ENCODE results near the gene UCK2. TPM values are rescaled to one million over a fixed set of nuclear protein-coding genes. Genes with fewer than 3 reads are reported as not detected.

UCK2 gene
- total and polyA plus RNA-seq, 2 of the 8 experiments (the other 6 are each of a cell fraction or from before 2014, with no cell fraction given) = 103 to 109 TPM

GRCh38 chr1:165882168-165882837, 54.9 kb downstream of the UCK2 start:
- Histone ChIP-seq H3K4me2 (ENCODE audit: insufficient read depth in 1 of 2, low read depth in 2 of 2, low read length in 2 of 2) (no peak overlapping the region), H2BK5ac (ENCODE audit: low read depth, low read length) (no peak overlapping the region), H3K18ac (ENCODE audit: extremely low read depth, low read length) (no peak overlapping the region), H2AFZ (ENCODE audit: low read length) (no peak overlapping the region), H3K79me2 (ENCODE audit: control insufficient read depth in 1 of 2, insufficient read depth in 2 of 2, low read length in 2 of 2) (peaks cover 22 to 99% of the 10 kb centered on the region in 2 experiments), H3K23ac (ENCODE audit: insufficient read length) (no peak overlapping the region), H2BK12ac (ENCODE audit: low read depth, low read length) (no peak overlapping the region), H2AK5ac (ENCODE audit: low read depth, low read length) (no peak overlapping the region), H4K8ac (ENCODE audit: extremely low read depth, insufficient read depth, low read length) (no peak overlapping the region), H3K79me1 (ENCODE audit: low read depth, low read length) (peaks cover 7% of the 10 kb centered on the region), H4K91ac (replicated peaks; ENCODE audit: insufficient read length, low read length) (no peak overlapping the region), H3K4me1 (replicated peaks in 1 of 4; ENCODE audit: control insufficient read depth in 3 of 4, insufficient read depth in 4 of 4, low read length in 3 of 4) (peaks cover 0 to 13% (median 2%) of the 10 kb centered on the region in 4 experiments; a peak in 2 of 7 replicates), H3K4me3 (ENCODE audit: extremely low read depth in 1 of 4, insufficient read depth in 2 of 4, low read depth in 3 of 4, low read length in 4 of 4) (no peak overlapping the region), H3K36me3 (ENCODE audit: control insufficient read depth in 2 of 4, insufficient read depth in 4 of 4, low read length in 3 of 4) (peaks cover 0 to 5% (median under 1%) of the 10 kb centered on the region in 4 experiments; a peak in 3 of 8 replicates), H3K27ac (ENCODE audit: low read depth, low read length) (no peak overlapping the region), H4K5ac (ENCODE audit: insufficient read length, low read depth, low read length) (no peak overlapping the region), H3K56ac (replicated peaks; ENCODE audit: insufficient read length, low read depth, low read length) (no peak overlapping the region), H2BK20ac (ENCODE audit: low read length) (no peak overlapping the region), H3K27me3 (replicated peaks in 1 of 4; ENCODE audit: control insufficient read depth in 3 of 4, extremely low read depth in 1 of 4, insufficient read depth in 3 of 4, low read length in 3 of 4) (no peaks in the 10 kb centered on the region), H3K23me2 (ENCODE audit: low read depth, low read length) (no peaks in the 10 kb centered on the region), H2BK120ac (replicated peaks; ENCODE audit: low read depth, low read length) (no peak overlapping the region), H3K14ac (ENCODE audit: insufficient read length) (no peak overlapping the region), H3K9ac (replicated peaks in 1 of 4; ENCODE audit: extremely low read depth in 1 of 4, low read depth in 3 of 4, low read length in 3 of 4) (no peak overlapping the region), H3K4ac (replicated peaks; ENCODE audit: insufficient read length, low read depth, low read length) (no peak overlapping the region), H4K20me1 (replicated peaks in 1 of 2; ENCODE audit: control insufficient read depth in 1 of 2, insufficient read depth in 2 of 2, low read length in 2 of 2) (peaks cover 19 to 20% of the 10 kb centered on the region in 2 experiments), H3K9me3 (ENCODE audit: insufficient read depth in 2 of 2, low read depth in 1 of 2, low read length in 1 of 2) (peaks cover 0 to 7% of the 10 kb centered on the region in 2 experiments; a peak in 1 of 4 replicates), H2BK15ac (ENCODE audit: low read length) (no peak overlapping the region)
- DNase-seq (ENCODE audit: low read depth in 1 of 2, low spot score in 2 of 2) = no peak
- WGBS, 2 experiments (ENCODE audit: extremely low coverage in 1 of 2, insufficient coverage in 1 of 2, insufficient read length in 1 of 2, insufficient replicate concordance in 2 of 2, low coverage in 1 of 2, low lambda C conversion rate in 2 of 2, missing lambda C conversion rate in 1 of 2) = 85% methylated on average over 3 of the region's 3 CpGs; no CpG with 5 or more reads in 1 of the 2 experiments
- ChIA-PET POLR2A (ENCODE audit: partially characterized antibody) (interaction anchor here (0.9 to 2.0 kb wide), 2 partner anchors 9 to 54 kb away, joined by 3 to 15 read pairs; partner anchors contain the start of gene UCK2), CTCF (ENCODE audit: partially characterized antibody) (interaction anchor here (0.6 to 4.8 kb wide), 7 partner anchors 9 to 1347 kb away, joined by 3 to 32 read pairs (median 4); no protein-coding TSS in a partner anchor)
- no peak for FAIRE-seq
- TF ChIP-seq BACH1 (IDR thresholded peaks at IDR 0.05; ENCODE audit: low read length) = no peak
- no peak for TF ChIP-seq JUND (IDR thresholded peaks at IDR 0.05; ENCODE audit: low read length)
- no peak for TF ChIP-seq CTBP2 (IDR thresholded peaks at IDR 0.05; ENCODE audit: borderline replicate concordance, insufficient read depth, insufficient read length, low read length)
- TF ChIP-seq CREB1 (IDR thresholded peaks at IDR 0.05) = no peak
- no peak for TF ChIP-seq KDM5A (IDR thresholded peaks at IDR 0.05; ENCODE audit: low read length)
- no peak for TF ChIP-seq MAFK (IDR thresholded peaks at IDR 0.05; ENCODE audit: low read depth, low read length)
- TF ChIP-seq RAD21 (IDR thresholded peaks at IDR 0.05 in 1 of 2, conservative IDR thresholded peaks at IDR 0.05 in 1 of 2; ENCODE audit: low read depth in 2 of 2, low read length in 2 of 2) = no peak
- TF ChIP-seq RBBP5 (IDR thresholded peaks at IDR 0.05; ENCODE audit: borderline replicate concordance, low read depth, low read length) = no peak
- no peak for TF ChIP-seq EGR1 (IDR thresholded peaks at IDR 0.05; ENCODE audit: borderline replicate concordance, low read depth, low read length)
- no peak for TF ChIP-seq SIRT6 (IDR thresholded peaks at IDR 0.05; ENCODE audit: low read length)
- no peak for TF ChIP-seq EZH2 (IDR thresholded peaks at IDR 0.05; ENCODE audit: low read depth, low read length, severe bottlenecking)
- no peak for TF ChIP-seq SIX5 (IDR thresholded peaks at IDR 0.05; ENCODE audit: low read depth, low read length)
- TF ChIP-seq TEAD4 (IDR thresholded peaks at IDR 0.05; ENCODE audit: low read depth, low read length) = no peak

All from H1 (cell line).